GOT3 (cell line): ENCODE results near the gene OR2K2.
"Not testable (repeated sequence)": the region's sequence is repeated elsewhere in the genome, so short reads cannot be mapped to it uniquely, and the experiment has no call there.

Experiments used
- DNase-seq: peaks from one replicate; lab custom pipeline; 2025; ENCODE audit warnings: mixed read lengths; lab: John Stamatoyannopoulos, UW

Gene OR2K2

DNA sequence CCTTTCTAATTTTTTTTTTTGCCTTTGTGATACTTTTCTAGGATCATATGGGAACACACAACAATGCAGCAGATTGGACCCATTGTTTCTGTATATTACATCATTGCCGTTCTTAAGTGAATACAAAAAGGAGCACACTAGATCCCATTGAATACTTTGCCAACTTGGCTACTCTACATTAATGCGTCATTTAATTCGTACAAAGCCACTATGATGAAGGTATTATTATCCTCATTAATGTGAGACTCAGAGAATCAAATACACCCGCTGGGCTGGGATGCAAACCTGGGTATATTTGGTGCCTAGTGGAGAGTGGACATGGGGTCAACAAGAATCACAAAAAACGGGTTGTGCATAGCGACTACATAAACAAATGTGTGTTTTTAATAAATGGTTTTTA, 31.9 kb downstream of the OR2K2 start:
- no peak for DNase-seq

DNA sequence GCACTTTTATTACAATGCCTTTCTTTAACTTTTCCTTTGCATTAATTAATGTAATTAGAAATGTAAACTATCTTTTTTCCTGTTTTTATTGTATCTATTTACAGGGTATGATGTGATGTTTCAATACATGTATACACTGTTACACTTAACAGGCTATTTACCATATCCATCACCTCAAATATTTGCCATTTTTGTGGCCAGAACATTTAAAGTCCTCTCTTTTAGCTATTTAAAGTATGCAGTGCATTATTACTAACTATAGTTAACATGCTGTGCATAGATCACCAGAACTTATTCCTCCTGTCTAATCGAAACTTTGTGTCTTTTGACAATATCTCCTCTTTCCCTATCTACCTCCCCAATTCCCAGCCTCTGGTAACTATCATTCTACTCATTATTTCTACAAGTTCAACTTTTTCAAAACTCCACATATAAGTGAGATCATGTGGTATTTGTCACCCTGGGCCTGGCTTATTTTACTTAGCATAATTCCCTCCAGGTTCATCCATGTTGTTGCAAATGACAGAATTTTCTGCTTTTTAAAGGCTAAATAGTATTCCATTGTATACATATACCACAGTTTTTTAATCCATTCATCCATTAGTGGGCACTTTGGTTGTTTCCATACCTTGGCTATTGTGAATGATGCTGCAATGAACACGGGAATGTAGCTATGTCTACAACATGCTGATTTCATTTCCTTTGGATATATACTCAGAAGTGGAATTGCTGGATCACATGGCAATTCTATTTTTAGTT, 32.8 kb downstream of the OR2K2 start:
- DNase-seq, result no peak

DNA sequence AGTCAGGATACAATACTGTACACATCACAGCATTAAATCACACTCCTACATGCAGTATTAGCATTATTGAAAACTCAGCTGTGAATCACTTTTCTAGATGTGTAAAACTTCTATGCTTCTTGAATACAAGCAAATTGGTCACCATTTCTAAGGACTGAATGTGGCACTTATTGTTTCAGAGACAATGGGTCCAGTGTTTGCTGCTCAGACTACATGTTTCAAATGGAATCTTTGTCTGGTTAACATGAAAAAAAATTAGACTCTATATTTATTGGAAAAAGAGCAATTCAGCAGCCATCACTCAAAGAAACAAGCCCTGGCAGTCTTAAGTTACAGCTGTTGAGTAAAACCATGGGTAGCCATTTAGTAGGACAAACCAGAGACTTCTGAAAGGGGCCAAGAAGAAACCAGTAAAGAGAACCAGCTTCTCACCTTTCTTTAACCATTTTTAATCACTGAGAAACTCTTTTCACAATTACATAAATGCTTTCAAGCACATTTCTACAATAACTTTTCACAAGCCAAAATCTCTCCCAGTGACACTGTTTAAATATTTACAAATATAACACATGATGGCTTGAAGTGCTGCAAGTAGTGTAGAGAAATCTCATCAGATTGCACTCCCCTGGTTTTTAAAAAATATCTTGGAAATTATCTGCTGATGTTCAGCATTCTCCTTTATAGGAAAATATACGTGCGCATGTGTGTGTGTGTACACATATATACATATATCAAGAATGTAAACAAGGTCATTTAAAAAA, 35.2 kb downstream of the OR2K2 start:
- DNase-seq, result no peak

DNA sequence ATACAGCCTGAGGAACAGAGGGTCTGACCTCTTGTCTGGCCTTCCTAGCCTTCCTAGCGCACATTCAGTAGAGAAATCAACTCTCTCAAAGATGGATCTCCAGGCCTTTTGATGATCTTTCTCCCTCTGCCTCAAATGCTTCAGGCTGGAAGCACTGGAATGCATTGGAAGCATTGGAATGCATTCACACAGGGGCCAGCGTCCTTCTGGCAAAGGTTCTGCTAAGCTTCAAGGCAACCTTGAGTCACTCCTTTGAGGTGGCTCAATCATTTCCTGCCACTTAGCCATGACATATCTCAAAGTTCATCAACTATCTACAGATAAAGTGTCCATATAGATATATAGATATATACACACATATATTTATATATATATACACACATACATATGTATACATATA, 42.9 kb downstream of the OR2K2 start:
- no peak for DNase-seq

DNA sequence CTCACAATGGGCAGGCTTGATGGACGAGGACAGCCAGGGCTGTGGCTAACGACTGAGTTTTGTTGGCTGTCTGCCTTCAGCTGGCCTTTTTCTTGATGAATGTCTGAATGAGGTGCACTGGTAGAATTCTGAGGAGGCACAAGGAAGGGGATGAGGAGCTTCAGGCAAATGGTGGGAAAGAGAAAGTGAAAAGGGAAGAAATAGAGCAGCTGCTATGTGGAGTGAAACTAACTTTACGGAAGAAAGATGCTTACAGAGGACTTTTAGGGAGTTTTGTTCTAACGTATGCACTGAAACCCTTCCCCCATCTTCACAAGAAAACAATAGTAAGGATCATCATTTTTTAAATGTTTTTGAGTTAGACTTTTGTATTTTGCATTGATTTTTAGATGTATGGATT, 45.3 kb downstream of the OR2K2 start:
- no peak for DNase-seq

DNA sequence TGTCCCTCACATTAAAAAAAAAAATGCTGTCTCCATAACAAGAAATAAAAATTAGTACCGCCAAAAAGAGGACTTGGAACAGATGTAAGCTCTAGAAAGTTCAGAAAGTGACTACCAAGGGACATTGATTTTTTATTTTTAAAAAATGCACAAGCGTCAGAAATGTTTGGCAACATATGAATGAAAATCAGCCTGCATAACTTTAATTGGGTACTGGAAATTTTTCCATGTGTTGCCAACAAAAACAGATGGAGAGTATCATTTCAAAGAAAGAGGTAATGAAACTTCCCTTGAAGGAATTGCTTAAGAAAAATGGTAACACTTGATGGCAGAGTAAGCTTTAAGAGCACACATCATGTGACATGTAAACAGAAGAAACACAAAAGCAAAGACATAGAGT, 47.2 kb downstream of the OR2K2 start:
- DNase-seq, result no peak

DNA sequence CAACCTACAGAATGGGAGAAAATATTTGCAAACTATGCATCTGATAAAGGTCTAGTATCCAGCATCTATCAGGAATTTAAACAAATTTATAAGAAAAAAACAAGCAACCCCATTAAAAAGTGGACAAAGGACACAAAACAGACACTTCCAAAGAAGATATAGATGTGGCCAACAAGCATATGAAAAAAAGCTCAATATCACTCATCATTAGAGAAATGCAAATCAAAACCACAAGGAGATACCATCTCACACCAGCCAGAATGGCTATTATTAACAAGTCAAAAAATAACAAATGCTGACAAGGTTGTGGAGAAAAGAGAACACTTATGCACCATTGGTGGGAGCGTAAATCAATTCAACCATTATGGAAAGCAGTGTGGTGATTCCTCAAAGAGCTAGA, 49.2 kb downstream of the OR2K2 start:
- not testable (repeated sequence) for DNase-seq
